VCaP (cell line): ENCODE data around the gene NR4A1.

Experiments
- H3K27ac ChIP-seq: fragments of 450-650 bp; 2 replicates; pipeline ENCODE4 v1.5.1; 2017
- CTCF ChIP-seq: fragments of 450-650 bp; conservative IDR thresholded peaks from 2 replicates; pipeline ENCODE4 v1.5.1; 2017; ENCODE audit warnings: mild to moderate bottlenecking, moderate library complexity

The NR4A1 gene

DNA sequence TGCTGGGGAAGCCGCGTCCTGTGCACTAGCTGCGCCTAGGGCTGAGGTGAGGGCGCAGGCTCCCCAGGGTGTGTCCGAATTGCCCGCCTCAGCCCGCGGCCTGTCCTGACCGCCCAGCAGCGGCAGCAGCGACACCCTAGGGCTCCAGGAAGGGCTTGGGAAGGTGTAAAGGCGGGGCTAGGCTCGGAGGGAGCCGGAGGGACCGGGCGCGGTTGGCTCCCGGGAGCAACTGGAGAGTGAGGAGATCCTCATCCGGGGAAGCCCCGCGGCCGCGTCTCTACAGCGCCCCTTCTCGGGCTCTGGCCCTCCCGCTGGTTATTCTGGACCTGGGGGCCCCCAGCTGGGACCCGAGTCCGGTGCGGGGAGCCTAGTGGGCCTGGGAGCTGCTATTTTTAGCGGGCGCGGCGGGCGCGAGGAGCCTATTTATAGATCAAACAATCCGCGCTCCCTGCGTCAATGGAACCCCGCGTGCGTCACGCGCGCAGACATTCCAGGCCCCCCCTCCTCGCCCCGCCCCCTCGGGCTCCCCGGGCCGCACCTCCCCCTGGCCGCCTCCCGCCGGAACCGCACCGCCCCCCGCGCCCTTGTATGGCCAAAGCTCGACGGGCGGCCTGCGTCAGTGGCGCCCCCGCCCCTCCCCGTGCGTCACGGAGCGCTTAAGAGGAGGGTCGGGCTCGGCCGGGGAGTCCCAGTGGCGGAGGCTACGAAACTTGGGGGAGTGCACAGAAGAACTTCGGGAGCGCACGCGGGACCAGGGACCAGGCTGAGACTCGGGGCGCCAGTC, at the start of gene NR4A1:
NR4A1 (plus strand) TSS at position 685 of the 784 bp plus-strand sequence. CDS start 2,887 bp downstream, outside the sequence.
- peak; percentile 42; the same call in 1 of the 2 replicates for TF ChIP-seq CTCF
- H3K27ac ChIP-seq = peak within 1 kb of the TSS; percentile 98

- H3K27ac ChIP-seq = no peak overlapping the region
Observed at GRCh38 chr12:52003016-52003550, 48.2 kb upstream of the NR4A1 start.

GRCh38 chr12:52003591-52003990, 47.7 kb upstream of the NR4A1 start:
- H3K27ac ChIP-seq = no peak overlapping the region
- TF ChIP-seq CTCF = no peak

More at GRCh38 chr12:52003016-52003550, 48.2 kb upstream of the NR4A1 start:
- TF ChIP-seq CTCF = no peak

GRCh38 chr12:52004042-52004648, 47.1 kb upstream of the NR4A1 start:
- peak; percentile 90 for TF ChIP-seq CTCF
- peak overlapping the region; percentile 28; the same call in 1 of the 2 replicates for H3K27ac ChIP-seq

- no peak for TF ChIP-seq CTCF
Observed at GRCh38 chr12:52005218-52005902, 45.9 kb upstream of the NR4A1 start.

GRCh38 chr12:52005903-52006703, 45.1 kb upstream of the NR4A1 start:
- no peak overlapping the region for H3K27ac ChIP-seq
- no peak for TF ChIP-seq CTCF

More at GRCh38 chr12:52005218-52005902, 45.9 kb upstream of the NR4A1 start:
- no peak overlapping the region for H3K27ac ChIP-seq
